ENCODE results near the gene GTF2A1.

DNA sequence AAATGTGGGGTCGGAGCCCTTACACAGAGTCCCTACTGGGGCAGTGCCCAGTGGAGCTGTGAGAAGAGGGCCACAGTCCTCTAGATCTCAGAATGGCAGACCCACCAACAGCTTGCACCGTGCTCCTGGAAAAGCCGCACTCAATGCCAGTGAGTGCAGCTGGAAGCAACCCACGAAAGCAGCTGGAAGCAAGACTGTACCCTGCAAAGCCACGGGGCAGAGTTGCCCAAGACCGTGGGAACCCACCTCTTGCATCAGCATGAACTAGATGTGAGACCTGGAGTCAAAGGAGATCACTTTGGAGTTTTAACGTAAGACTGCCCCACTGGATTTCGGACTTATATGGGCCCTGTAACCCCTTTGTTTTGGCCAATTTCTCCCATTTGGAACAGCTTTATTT is 12.3 kb downstream of the GTF2A1 start:
- TF ChIP-seq, protein P1, sequence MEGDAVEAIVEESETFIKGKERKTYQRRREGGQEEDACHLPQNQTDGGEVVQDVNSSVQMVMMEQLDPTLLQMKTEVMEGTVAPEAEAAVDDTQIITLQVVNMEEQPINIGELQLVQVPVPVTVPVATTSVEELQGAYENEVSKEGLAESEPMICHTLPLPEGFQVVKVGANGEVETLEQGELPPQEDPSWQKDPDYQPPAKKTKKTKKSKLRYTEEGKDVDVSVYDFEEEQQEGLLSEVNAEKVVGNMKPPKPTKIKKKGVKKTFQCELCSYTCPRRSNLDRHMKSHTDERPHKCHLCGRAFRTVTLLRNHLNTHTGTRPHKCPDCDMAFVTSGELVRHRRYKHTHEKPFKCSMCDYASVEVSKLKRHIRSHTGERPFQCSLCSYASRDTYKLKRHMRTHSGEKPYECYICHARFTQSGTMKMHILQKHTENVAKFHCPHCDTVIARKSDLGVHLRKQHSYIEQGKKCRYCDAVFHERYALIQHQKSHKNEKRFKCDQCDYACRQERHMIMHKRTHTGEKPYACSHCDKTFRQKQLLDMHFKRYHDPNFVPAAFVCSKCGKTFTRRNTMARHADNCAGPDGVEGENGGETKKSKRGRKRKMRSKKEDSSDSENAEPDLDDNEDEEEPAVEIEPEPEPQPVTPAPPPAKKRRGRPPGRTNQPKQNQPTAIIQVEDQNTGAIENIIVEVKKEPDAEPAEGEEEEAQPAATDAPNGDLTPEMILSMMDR (IDR thresholded peaks at IDR 0.05; ENCODE audit: extremely low read depth in 1 of 2, insufficient read depth in 1 of 2, low read depth in 1 of 2, low read length in 2 of 2): no peak
- no peak for TF ChIP-seq JUN (IDR thresholded peaks at IDR 0.05; ENCODE audit: borderline replicate concordance, insufficient read depth, insufficient read length, low read depth)
- no peak for TF ChIP-seq POLR2A (IDR thresholded peaks at IDR 0.05; ENCODE audit: low read depth, low read length)
- TF ChIP-seq EZH2 (IDR thresholded peaks at IDR 0.05; ENCODE audit: borderline replicate concordance, low read depth, low read length, severe bottlenecking): no peak
- TF ChIP-seq POLR2AphosphoS5 (IDR thresholded peaks at IDR 0.05; ENCODE audit: insufficient read depth, low read depth, low read length): no peak
